ENCODE results near the gene TPPP. TPM values are rescaled to one million over a fixed set of nuclear protein-coding genes. Genes with fewer than 3 reads are reported as not detected.
A peak's percentile ranks its signal among the peaks of the same experiment; 100 is the strongest.
"Not testable (repeated sequence)": the region's sequence is repeated elsewhere in the genome, so short reads cannot be mapped to it uniquely, and the experiment has no call there.

TPPP gene
- polyA plus RNA-seq (2012; ENCODE audit: low read depth, missing spikeins) = 0.09 TPM

DNA sequence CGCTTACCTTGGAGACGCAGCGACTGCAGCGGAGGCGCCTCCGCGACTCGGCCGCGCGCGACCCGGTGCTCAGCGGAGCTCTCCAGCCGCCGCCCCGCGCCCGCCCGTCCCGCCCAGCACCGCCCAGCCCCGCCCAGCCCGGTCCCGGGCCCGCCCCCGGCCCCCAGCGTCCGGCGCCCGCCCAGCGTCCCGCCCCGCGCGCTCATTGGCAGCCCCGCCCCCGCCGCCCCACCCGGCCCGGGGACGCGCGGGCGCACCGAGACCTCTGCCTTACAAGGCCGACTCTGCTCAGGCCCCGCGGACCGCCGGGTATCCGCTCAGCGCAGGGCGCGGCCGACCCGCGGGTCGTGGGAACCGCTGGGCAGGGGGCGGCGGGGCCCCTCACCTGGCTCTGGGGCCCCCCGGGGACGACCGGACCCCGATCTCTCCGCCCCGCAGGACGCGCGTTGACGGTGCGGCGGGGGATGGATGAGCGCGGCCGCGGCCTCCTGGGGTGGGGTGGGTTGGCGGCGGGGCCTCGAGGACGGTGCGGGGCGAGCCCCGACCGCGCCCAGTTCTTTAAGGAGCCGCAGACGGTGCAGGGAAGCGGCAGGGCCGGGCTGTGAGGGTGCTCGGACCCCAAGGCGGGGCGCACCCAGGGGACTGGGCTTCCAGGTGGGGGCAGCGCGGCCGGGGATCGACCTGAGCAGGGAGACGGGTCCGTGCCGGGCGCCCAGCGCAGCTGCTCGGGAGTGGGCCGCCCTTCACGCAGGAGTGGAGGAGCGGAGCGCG is at the start of gene TPPP:
TPPP (minus strand) TSS at position 82 of the 771 bp plus-strand sequence. CDS start 15,292 bp downstream, outside the sequence.
- DNase-seq (ENCODE audit: insufficient read length, low spot score) = peak; percentile 71
- FAIRE-seq = not testable (repeated sequence)

GRCh38 chr5:742276-742675 is 49.1 kb upstream of the TPPP start:
- FAIRE-seq = not testable (repeated sequence)

DNA sequence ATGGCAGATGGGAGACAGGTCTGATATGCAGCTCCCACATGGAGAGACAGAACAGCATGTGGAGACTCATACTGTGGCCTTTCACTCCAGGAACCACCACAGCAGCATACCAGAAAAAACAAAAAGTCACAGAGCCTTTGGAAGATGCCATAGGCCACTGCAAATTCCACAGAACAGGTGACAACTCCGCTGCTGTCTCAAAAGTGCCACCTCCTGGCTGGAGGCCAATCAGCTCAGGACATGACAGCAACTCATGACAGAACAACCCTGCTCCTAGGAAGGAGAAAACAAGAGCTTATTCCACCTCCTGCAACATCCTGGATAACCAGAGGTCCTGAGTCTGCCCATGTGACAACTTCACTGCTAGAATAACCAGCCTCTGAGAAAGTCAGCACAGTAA is 41.0 kb upstream of the TPPP start:
- not testable (repeated sequence) for FAIRE-seq; DNase-seq (ENCODE audit: insufficient read length, low spot score)

More at GRCh38 chr5:742276-742675, 49.1 kb upstream of the TPPP start:
- DNase-seq (ENCODE audit: insufficient read length, low spot score) = not testable (repeated sequence)

DNA sequence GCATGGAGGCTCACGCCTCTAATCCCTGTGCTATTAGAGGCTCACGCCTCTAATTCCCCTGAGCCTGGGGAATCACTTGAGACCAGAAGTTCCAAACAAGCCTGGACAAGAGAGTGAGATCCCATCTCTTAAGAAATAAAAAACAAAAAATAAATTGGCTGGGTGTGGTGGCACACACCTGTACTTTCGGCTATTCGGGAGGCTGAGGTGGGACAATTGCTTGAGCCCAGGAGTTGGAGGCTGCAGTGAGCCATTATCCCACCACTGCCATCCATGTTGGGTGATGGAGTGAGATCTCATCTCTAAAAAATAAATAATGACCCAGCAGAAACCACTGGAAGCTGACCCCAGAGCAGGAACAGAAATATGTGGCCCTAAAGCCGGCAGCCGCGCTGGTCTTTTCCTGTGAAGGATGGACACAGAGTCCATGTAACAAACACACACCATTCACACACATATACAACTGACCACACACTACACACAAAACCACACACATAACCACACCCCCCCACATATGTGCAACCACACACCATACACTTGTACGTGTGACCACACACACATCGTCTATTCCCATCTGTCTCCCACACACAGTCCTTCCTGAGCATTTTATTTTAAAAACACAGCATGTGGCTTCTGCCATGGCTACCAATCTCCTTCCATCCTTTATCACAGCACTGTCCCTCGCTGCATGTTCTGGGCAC is 39.8 kb upstream of the TPPP start:
- DNase-seq (ENCODE audit: insufficient read length, low spot score); FAIRE-seq: not testable (repeated sequence)

DNA sequence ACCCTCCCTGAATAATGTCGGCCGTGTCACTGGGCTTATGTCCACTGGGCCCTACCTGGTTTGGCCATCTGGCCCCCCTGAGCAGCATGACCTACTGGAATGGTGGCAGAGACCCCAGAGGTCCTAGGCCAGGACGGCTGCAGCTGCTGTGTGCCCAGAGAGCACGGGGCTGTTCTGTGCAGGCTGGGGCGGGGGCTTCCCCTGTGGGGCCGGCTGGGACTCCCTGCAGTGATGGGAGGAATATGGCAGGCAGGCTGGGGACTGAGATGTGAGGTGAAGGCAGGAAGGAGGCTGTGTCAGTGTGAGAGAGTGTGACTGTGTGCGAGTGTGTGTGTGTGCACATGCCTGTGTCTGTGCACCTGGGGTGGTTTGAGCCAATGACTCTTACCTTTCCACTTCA is 36.1 kb upstream of the TPPP start:
- not testable (repeated sequence) for DNase-seq (ENCODE audit: insufficient read length, low spot score); FAIRE-seq

DNA sequence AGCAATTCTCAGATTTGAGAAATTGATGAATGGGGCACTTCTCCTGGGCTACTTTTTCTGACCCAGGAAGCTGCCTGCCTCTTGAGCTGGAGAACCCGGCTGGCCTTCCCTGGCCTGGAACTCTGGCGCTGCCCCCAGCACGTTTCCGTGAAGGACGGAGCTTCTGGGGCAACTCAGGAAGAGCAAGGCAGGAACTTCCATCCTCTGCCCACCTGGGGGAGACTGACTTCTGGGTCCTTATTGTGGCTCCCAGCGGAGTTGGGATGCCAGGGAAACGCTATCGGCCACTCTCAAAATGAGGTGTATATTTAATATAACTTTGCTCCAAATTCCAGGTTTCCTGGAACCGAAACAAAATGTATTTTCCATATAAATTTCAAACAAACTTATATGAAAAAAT is 33.9 kb upstream of the TPPP start:
- not testable (repeated sequence) for DNase-seq (ENCODE audit: insufficient read length, low spot score); FAIRE-seq

GRCh38 chr5:723865-724264 is 30.7 kb upstream of the TPPP start:
- not testable (repeated sequence) for DNase-seq (ENCODE audit: insufficient read length, low spot score); FAIRE-seq

DNA sequence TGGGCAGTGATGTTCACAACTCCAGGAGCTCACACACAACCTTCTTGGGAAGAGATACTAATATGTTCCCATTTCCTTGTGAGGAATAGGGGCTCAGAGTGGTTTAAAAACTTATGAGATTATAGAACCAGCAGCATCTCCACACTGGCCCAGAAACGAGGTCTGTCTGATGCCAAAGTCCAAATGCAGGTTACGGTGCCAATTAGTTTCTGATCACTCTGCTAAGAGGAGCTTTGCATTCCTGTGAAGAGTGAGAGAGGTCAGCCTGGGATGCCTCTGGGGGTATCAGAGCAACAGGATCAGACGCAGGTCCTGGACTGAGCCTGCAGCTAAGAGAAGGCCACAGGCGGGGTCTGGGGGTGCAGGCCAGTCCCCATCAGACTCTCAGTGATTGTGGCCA is 30.2 kb upstream of the TPPP start:
- DNase-seq (ENCODE audit: insufficient read length, low spot score); FAIRE-seq: not testable (repeated sequence)

DNA sequence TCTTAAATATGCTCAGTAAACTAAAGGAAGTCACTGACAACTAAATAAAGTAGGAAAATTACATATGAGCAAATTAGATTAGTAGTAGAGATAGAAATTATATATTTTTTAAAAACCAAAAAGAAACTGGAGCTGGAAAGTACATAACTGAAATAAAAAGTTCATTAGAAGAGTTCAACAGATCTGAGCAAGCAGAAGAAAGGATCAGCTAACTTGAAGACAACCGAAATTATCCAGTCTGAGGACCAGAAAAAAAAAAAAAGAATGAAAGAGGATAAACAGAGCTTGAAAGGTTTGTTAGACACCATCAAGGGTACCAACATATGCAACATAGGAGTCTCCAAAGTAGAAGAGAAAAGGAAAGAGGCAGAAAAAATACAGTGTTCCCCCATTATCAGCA is 26.2 kb upstream of the TPPP start:
- not testable (repeated sequence) for DNase-seq (ENCODE audit: insufficient read length, low spot score); FAIRE-seq

DNA sequence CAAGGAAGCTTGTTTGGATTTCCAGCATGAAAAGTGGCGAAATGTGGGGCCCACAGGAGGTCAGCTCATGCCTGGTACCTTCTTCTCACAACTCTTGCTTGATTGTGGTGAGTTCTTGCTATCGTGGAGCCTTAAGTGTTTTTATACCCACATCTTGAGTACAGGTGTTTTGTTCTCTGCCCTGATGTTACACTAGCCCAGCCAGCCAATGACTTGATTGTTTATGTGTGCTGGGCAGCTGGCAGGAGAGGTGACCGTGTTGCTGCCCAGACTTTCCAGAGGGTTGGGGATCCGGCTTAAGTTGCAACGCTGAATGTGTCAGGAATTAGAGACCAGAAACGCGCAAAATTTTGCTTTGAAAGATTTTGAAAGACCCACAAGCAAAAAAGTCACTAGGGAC is 24.0 kb upstream of the TPPP start:
- no peak for DNase-seq (ENCODE audit: insufficient read length, low spot score)
- TF ChIP-seq TAF1 (IDR thresholded peaks at IDR 0.05; ENCODE audit: low read depth, low read length) (no peak), POLR2AphosphoS5 (IDR thresholded peaks at IDR 0.05; ENCODE audit: low read depth, low read length) (no peak), PAX5 (IDR thresholded peaks at IDR 0.05; ENCODE audit: insufficient read depth, low read length, severe bottlenecking) (no peak)
- FAIRE-seq = no peak

DNA sequence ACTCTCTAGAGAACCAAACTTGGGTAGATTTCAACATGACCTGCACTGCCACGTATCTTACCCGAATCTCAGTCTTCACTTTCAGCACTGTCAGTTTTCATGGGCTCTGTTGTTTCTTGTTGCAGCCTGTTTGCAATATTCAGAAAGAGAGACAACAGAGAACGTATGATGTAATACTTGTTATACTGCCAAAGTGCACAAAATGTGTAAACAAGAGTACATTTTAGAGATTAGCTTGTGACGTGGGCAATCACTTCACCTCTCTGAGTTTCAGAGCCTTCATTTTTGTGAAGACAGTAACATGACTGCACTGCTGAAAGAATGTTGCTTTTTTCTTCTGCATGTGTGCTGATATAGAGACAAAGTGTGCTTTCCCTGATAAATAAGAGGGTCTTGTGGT is 23.6 kb upstream of the TPPP start:
- not testable (repeated sequence) for DNase-seq (ENCODE audit: insufficient read length, low spot score); FAIRE-seq

GRCh38 chr5:715636-716035 is 22.5 kb upstream of the TPPP start:
- not testable (repeated sequence) for DNase-seq (ENCODE audit: insufficient read length, low spot score); FAIRE-seq

DNA sequence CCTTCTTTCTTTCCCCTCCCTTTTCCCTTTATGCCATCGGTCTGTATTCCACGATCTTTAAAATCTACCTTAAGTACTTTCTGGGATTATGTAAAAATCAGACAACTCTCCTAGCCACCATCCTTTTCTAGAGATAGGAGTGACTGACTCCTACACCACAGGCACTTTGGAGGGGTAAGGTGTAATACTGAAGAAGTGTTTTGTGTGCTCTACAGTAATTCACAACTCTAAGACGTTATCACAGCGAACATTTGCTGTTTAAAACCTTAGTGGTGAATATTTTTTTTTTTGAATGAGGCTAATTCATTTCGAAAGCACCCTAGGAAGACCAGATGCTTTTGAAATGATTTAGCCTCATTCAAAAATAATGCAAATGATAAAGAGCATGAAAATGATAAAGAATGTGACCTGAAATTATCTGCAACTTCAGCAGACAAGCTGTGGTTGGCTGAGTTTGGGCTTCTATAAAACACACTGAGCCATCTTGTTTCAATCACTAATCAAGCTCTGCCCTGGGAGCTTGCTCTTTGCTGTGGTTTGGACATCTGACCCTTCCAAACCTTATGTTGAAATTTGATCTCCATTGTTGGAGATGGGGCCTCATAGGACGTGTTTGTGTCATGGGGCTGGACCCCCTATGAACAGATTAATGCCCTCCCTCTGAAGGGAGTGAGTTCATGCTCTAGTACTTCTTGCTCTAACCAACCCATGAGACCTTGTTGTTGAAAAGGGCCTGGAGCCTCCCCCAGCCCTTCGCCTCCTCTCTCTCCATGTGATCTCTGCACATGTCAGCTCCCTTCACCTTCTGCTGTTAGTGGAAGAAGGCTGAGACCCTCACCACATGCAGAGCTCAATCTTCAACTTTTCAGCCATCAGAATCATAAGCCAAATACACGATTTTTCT is 21.3 kb upstream of the TPPP start:
- not testable (repeated sequence) for DNase-seq (ENCODE audit: insufficient read length, low spot score); FAIRE-seq

DNA sequence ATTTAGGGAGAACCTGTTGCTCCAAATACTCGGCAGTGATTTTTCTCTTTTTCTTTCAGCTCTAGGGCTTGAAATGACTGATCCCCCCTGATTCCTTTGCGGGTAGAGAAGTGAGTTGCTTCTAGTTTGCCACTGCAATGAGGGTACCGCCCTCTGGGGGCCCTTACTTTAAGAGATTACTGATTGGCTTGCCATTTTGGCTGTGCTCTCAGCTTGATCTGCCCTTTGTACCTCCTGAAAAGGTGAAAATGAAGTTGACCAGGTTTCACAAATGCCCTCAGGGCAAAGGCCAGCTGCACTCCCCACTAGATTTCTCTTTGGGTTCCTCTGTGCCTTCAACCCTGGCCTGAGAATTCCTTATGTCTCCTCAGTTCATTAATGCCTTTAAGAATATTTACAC is 20.5 kb upstream of the TPPP start:
- FAIRE-seq = not testable (repeated sequence)

GRCh38 chr5:708848-709517 is 15.8 kb upstream of the TPPP start:
- not testable (repeated sequence) for DNase-seq (ENCODE audit: insufficient read length, low spot score); FAIRE-seq

More for the DNA sequence above, 20.5 kb upstream of the TPPP start:
- not testable (repeated sequence) for DNase-seq (ENCODE audit: insufficient read length, low spot score)

GRCh38 chr5:708374-708773 is 15.2 kb upstream of the TPPP start:
- not testable (repeated sequence) for FAIRE-seq; DNase-seq (ENCODE audit: insufficient read length, low spot score)

GRCh38 chr5:706127-706526 is 13.0 kb upstream of the TPPP start:
- not testable (repeated sequence) for DNase-seq (ENCODE audit: insufficient read length, low spot score); FAIRE-seq
